T-cell (primary cell): ENCODE data around the gene UBE2V1. TPM values are rescaled to one million over a fixed set of nuclear protein-coding genes. Genes with fewer than 3 reads are reported as not detected.

Experiments
- ATAC-seq, 4 experiments: fragments of 200-7000 bp in 3 of 4; fragments of 150-1000 bp in 1 of 4; cut with Tn5 transposase; replicated peaks in 1 of 4; 1 replicate in 3 of 4; 2 replicates in 1 of 4; pipeline ENCODE4 v1.10.0; 2021; ENCODE audit warnings: moderate library complexity in 3 of 4, mild to moderate bottlenecking in 2 of 4, moderate number of reproducible peaks in 1 of 4
- CTCF ChIA-PET, 2 donors: fragments of 300-600 bp; sonication (Branson Sonifier 250); formaldehyde crosslinking; loops; one replicate each; lab custom pipeline; 2022; ENCODE audit warnings: antibody characterized with exemption in 2 of 2; lab: Charles Lee
- POLR2A ChIA-PET, 2 donors: fragments of 300-600 bp; sonication (Branson Sonifier 250); formaldehyde crosslinking; loops; one replicate each; lab custom pipeline; 2022; ENCODE audit warnings: antibody characterized with exemption in 2 of 2; lab: Charles Lee
- DNase-seq, 35 experiments: peaks; one replicate each; pipeline versions ENCODE4 v3.0.0 to v3.0.0-alpha.2; 2013 to 2023
- H3K27ac ChIP-seq: one replicate; pipeline ENCODE4 v1.5.1; 2013; ENCODE audit warnings: low read length
- H3K27me3 ChIP-seq, 2 experiments: replicated peaks in 1 of 2; 1 replicate in 1 of 2; 2 replicates in 1 of 2; pipeline versions ENCODE4 v1.6.1 to v1.7.0; 2013; ENCODE audit warnings: low read length in 1 of 2, mixed read lengths in 1 of 2; ENCODE audit not compliant: control insufficient read depth in 2 of 2, insufficient read depth in 2 of 2; ENCODE audit errors: extremely low read depth in 1 of 2
- H3K36me3 ChIP-seq, 2 donors: 1 replicate in 1 of 2; 2 replicates in 1 of 2; pipeline versions ENCODE4 v1.6.1 to v1.7.0; 2013; ENCODE audit warnings: low read length in 1 of 2; ENCODE audit not compliant: control insufficient read depth in 2 of 2, insufficient read depth in 1 of 2; ENCODE audit errors: extremely low read depth in 1 of 2
- H3K4me1 ChIP-seq, 2 experiments: 1 replicate in 1 of 2; 2 replicates in 1 of 2; pipeline versions ENCODE4 v1.6.1 to v1.7.0; 2013; ENCODE audit warnings: low read length in 2 of 2, mixed read lengths in 1 of 2; ENCODE audit not compliant: insufficient read depth in 2 of 2, control insufficient read depth in 1 of 2; ENCODE audit errors: extremely low read depth in 1 of 2
- H3K4me3 ChIP-seq, 2 donors: 1 replicate in 1 of 2; 2 replicates in 1 of 2; pipeline versions ENCODE4 v1.5.1 to v1.7.0; 2013; ENCODE audit warnings: mild to moderate bottlenecking in 2 of 2, low read length in 1 of 2, moderate library complexity in 1 of 2; ENCODE audit not compliant: control insufficient read depth in 1 of 2; ENCODE audit errors: extremely low read depth in 1 of 2
- H3K9me3 ChIP-seq: 2 replicates; pipeline ENCODE4 v1.7.0; 2013
- H3K27ac Mint-ChIP-seq, 2 donors: one replicate each; pipeline ENCODE4 v1.8.0; 2020 to 2021; ENCODE audit warnings: mild to moderate bottlenecking in 2 of 2, mixed read lengths in 2 of 2
- H3K27me3 Mint-ChIP-seq, 2 donors: one replicate each; pipeline ENCODE4 v1.8.0; 2021 to 2022; ENCODE audit warnings: mixed read lengths in 2 of 2
- H3K36me3 Mint-ChIP-seq: one replicate; pipeline ENCODE4 v1.8.0; 2021; ENCODE audit warnings: mixed read lengths
- H3K4me1 Mint-ChIP-seq, 3 donors: one replicate each; pipeline ENCODE4 v1.8.0; 2020 to 2022; ENCODE audit warnings: mixed read lengths in 3 of 3, mild to moderate bottlenecking in 1 of 3
- H3K4me3 Mint-ChIP-seq, 3 donors: one replicate each; pipeline ENCODE4 v1.8.0; 2020 to 2022; ENCODE audit warnings: mild to moderate bottlenecking in 3 of 3, mixed read lengths in 3 of 3, moderate library complexity in 3 of 3
- H3K9me3 Mint-ChIP-seq, 3 donors: one replicate each; pipeline ENCODE4 v1.8.0; 2020 to 2022; ENCODE audit warnings: mixed read lengths in 3 of 3
- WGBS: methylation state at CpG from one replicate; pipeline ENCODE4 v1.1.5; 2013; ENCODE audit warnings: missing lambda C conversion rate; ENCODE audit not compliant: insufficient coverage; 5-methylcytosine and 5-hydroxymethylcytosine counted together
- total RNA-seq, 35 experiments: library from RNA in 6 of 35; stranded (reverse) in 6 of 35; fragments of 120-200 nt in 1 of 35; gene quantifications; one replicate each; pipeline versions ENCODE4 v1.2.1 to v1.2.4 and lab custom pipeline; 2013 to 2026

Gene UBE2V1
- total RNA-seq, 5 donors from 2014 or later (not counting 1 experiment from before 2014, with no cell fraction given) = 107 to 194 (median 116) TPM

DNA sequence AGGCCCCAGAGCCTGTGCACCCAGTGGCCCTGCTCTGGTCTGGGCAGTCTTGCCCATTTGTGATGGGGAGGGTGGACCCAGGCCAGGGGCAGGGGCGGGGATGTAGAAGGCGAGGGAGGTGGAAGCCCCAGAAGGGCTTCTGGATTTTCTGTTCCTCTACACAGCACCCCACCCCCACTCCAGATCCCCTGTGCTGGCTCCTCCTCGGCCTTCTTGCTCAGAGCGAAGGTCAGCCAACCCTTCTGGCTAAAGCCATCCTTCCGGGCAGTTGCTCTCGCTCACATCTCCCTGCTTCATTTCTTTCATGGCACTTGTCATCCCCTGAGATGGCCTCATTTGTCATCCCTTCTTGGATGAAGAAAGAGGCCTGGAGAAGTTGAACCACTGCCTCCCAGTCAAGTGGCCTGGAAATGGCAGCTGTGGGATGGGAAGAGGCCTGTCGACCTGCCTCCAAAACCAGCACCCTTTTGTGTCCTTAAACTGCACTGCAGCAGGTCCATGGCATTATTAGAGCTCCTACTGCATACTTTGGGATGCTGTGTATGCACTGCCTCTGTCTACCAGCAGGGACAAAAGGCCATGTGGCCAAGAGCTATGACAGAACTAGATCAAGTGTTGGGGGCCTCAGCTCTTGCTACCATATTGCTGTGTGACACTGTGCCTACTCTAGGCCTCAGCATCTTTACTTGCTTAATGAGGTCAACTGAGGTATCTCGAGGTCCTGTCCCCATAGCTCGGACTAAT is 20.7 kb upstream of the UBE2V1 start:
- DNase-seq (no peak), ATAC-seq (peak in 1 of 4 experiments; percentile 30)
- WGBS = 97% methylated on average over 4 of the region's 9 CpGs
- H3K9me3 ChIP-seq = no peaks in the 10 kb centered on the region
- Mint-ChIP-seq H3K9me3 (no peaks in the 10 kb centered on the region), H3K27me3 (no peaks in the 10 kb centered on the region), H3K4me3 (no peak overlapping the region), H3K27ac (no peak overlapping the region), H3K4me1 (peaks cover 11 to 17% (median 14%) of the 10 kb centered on the region in 3 donors), H3K36me3 (peaks cover 39% of the 10 kb centered on the region)
- ChIA-PET POLR2A (no interaction called here), CTCF (interaction anchor here (0.5 to 1.9 kb wide), 3 partner anchors 13 to 43 kb away, joined by 3 to 5 read pairs (median 5); partner anchors contain the start of gene PEDS1 (in 1 of the 2))
- H3K27me3 ChIP-seq = no peaks in the 10 kb centered on the region
- H3K27ac ChIP-seq = no peak overlapping the region
- no peak overlapping the region for H3K4me3 ChIP-seq
- H3K4me1 ChIP-seq = no peaks in the 10 kb centered on the region
- H3K36me3 ChIP-seq = peaks cover 18 to 58% of the 10 kb centered on the region in 2 donors

DNA sequence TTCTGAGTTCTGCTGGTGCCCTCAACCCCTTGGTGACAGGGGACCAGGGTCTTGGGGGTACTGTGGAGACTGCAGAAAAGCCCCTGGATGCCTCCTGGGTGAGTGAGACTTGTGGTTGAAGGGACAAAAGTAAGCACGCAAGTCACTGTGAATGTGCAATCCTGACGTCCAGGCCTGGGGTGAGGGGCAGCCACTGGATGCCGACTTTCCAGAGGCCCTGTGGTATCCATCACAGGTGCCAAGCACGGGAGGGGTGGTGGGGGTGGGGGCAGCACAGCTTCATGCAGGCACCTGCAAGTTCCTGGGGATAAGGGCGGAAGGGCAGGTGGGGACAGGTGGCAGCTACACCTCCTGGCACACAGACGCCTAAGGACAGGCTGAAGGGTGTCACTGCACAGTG is 20.1 kb upstream of the UBE2V1 start:
- Histone ChIP-seq H3K27me3 (no peaks in the 10 kb centered on the region), H3K27ac (no peak overlapping the region), H3K9me3 (no peaks in the 10 kb centered on the region), H3K4me1 (no peaks in the 10 kb centered on the region), H3K4me3 (no peak overlapping the region), H3K36me3 (peaks cover 18 to 60% of the 10 kb centered on the region in 2 donors)
- no peak for ATAC-seq
- Mint-ChIP-seq H3K27me3 (no peaks in the 10 kb centered on the region), H3K36me3 (peaks cover 42% of the 10 kb centered on the region), H3K27ac (no peak overlapping the region), H3K4me3 (no peak overlapping the region), H3K9me3 (no peaks in the 10 kb centered on the region), H3K4me1 (peaks cover 11 to 17% (median 14%) of the 10 kb centered on the region in 3 donors)
- no peak for DNase-seq
- POLR2A ChIA-PET = no interaction called here
- CTCF ChIA-PET = no interaction called here
- WGBS = 91% methylated on average over 4 of the region's 6 CpGs

DNA sequence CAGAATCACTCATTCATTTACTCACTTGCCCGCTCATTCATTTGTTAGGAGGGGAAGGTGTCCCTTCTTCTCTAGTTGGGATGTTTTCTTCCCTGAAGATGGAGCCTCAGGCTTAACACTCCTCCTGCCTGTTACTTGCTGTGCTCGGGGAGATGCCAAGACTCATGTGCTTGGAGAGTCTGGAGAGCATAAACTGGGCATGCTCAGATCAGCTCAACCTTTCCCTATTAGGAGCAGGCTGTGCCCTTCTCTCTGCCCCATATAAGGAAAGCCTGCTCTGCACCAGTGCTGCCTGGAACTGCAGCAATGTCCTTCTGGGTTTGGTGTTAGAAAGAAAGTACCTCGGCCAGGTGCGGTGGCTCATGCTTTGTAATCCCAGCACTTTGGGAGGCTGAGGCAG is 18.0 kb upstream of the UBE2V1 start:
- Histone ChIP-seq H3K27ac (no peak overlapping the region), H3K9me3 (no peaks in the 10 kb centered on the region), H3K27me3 (no peaks in the 10 kb centered on the region), H3K4me3 (no peak overlapping the region), H3K36me3 (peaks cover 29 to 75% of the 10 kb centered on the region in 2 donors), H3K4me1 (no peaks in the 10 kb centered on the region)
- Mint-ChIP-seq H3K4me1 (peaks cover 2 to 11% (median 5%) of the 10 kb centered on the region in 3 donors), H3K4me3 (no peak overlapping the region), H3K36me3 (peaks cover 51% of the 10 kb centered on the region), H3K9me3 (no peaks in the 10 kb centered on the region), H3K27ac (no peak overlapping the region), H3K27me3 (no peaks in the 10 kb centered on the region)
- no peak for DNase-seq
- CTCF ChIA-PET = interaction anchor here in 1 of 2 donors (0.7 kb wide), 1 partner anchor 39 kb away, joined by 3 read pairs; no protein-coding TSS in a partner anchor
- 100% methylated on average over 2 of the region's 4 CpGs for WGBS
- ATAC-seq = no peak
- POLR2A ChIA-PET = no interaction called here

DNA sequence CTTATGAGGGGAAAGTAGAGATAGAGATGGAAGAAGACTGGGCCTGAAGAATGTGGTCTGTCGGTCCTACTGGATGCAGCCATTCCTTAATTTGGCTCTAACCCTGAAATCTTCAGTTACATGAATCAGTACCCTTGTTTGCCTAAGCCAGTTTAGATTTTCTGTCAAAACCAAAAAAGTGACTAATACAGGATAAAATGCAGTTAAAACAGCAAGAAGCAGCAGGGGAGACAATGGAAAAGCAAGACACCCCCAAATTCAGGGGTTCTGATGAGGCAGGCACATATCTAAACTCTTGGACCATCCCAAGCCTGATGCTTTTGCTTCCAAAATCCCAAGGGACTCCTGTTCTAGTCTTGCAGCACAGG is 17.4 kb upstream of the UBE2V1 start:
- no peaks in the 10 kb centered on the region for H3K9me3 ChIP-seq
- ChIA-PET POLR2A (no interaction called here), CTCF (no interaction called here)
- no peak overlapping the region for H3K4me3 Mint-ChIP-seq
- H3K27me3 Mint-ChIP-seq = no peaks in the 10 kb centered on the region
- no peaks in the 10 kb centered on the region for H3K9me3 Mint-ChIP-seq
- no peak overlapping the region for H3K27ac ChIP-seq
- peaks cover 0 to 8% (median 2%) of the 10 kb centered on the region in 3 donors for H3K4me1 Mint-ChIP-seq
- no peak overlapping the region for H3K4me3 ChIP-seq
- no peak for ATAC-seq
- H3K36me3 Mint-ChIP-seq = peaks cover 52% of the 10 kb centered on the region
- H3K27me3 ChIP-seq = no peaks in the 10 kb centered on the region
- 100% methylated on average over 1 of the region's 1 CpG for WGBS
- H3K36me3 ChIP-seq = peaks cover 31 to 78% of the 10 kb centered on the region in 2 donors
- no peaks in the 10 kb centered on the region for H3K4me1 ChIP-seq
- peak overlapping the region in 1 of 2 donors; percentile 8 for H3K27ac Mint-ChIP-seq
- DNase-seq = no peak

DNA sequence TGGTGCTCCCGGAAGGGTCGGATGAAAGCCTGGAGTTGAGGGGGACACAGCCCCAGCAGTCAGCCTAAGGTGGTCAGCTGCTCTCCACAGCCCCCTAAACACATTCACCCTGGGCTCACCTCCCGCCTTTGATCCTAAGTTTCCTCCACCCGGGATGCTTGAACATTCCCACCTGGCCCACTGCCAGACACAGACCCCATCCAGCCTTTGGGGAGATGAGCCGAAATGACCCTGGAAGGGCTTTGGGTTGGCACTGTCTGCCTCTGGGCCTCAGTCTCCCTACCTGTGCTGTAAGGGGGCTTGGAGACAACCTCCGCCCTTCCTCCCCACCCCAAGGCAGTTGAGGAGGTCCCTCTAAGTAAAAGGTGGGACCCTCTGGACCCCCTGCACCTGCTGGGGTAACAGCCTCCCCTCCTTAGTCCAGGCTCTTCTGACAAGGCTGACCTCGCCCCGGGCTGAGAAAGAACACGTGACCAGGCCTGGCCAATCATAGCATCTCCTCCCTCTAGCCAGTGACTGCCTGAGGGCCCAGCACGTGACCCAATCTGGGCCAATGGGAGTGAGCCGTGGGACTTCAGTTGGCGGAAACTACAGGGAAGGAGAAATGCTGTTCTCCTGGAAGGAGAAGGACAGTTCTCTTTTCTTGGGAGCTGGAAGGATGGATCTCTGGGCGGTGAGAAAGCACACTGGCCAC is 16.9 kb upstream of the UBE2V1 start:
- Mint-ChIP-seq H3K9me3 (no peaks in the 10 kb centered on the region), H3K36me3 (peaks cover 58% of the 10 kb centered on the region), H3K4me3 (no peak overlapping the region), H3K27ac (peak overlapping the region in 1 of 2 donors; percentile 8), H3K27me3 (no peaks in the 10 kb centered on the region), H3K4me1 (peaks cover 0 to 8% (median 2%) of the 10 kb centered on the region in 3 donors)
- Histone ChIP-seq H3K4me1 (no peaks in the 10 kb centered on the region), H3K27ac (no peak overlapping the region), H3K36me3 (peaks cover 32 to 80% of the 10 kb centered on the region in 2 donors), H3K27me3 (no peaks in the 10 kb centered on the region), H3K9me3 (no peaks in the 10 kb centered on the region), H3K4me3 (no peak overlapping the region)
- ATAC-seq (no peak), DNase-seq (no peak)
- WGBS = 95% methylated on average over 8 of the region's 13 CpGs
- POLR2A ChIA-PET = interaction anchor here in 1 of 2 donors (0.6 kb wide), 1 partner anchor 341 kb away, joined by 3 read pairs; no protein-coding TSS in a partner anchor
- CTCF ChIA-PET = no interaction called here

DNA sequence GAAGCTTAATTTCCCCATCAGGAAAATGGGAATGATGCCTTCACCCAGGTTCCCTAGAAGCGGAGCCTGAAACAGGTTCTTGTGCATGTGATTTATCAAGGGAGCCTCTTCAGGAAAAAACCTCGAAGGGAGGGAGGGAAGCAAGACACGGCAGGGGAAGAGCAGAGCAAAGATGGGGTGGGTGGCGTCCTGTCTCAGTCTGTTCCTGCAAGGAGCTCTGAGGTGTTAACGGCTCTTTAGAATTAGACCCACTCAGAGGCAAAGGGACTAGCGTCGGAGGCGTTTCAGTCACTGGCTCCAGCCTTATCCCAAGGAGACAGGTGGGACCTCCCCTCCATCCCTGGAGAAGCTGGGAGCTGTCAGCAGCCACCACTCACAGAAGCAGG is 15.6 kb upstream of the UBE2V1 start:
- no peak overlapping the region for H3K4me3 ChIP-seq
- H3K9me3 ChIP-seq = no peaks in the 10 kb centered on the region
- H3K36me3 ChIP-seq = peaks cover 36 to 76% of the 10 kb centered on the region in 2 donors
- Mint-ChIP-seq H3K36me3 (peaks cover 70% of the 10 kb centered on the region), H3K9me3 (no peaks in the 10 kb centered on the region), H3K27ac (no peak overlapping the region), H3K4me3 (no peak overlapping the region), H3K27me3 (no peaks in the 10 kb centered on the region), H3K4me1 (peaks cover 0 to 8% (median 2%) of the 10 kb centered on the region in 3 donors)
- DNase-seq = no peak
- WGBS = 96% methylated on average over 5 of the region's 8 CpGs
- H3K27me3 ChIP-seq = no peaks in the 10 kb centered on the region
- POLR2A ChIA-PET = interaction anchor here in 1 of 2 donors (0.5 kb wide), 1 partner anchor 733 kb away, joined by 7 read pairs; no protein-coding TSS in a partner anchor
- CTCF ChIA-PET = interaction anchor here in 1 of 2 donors (0.8 to 0.9 kb wide), 2 partner anchors 41 to 43 kb away, joined by 3 to 4 read pairs; no protein-coding TSS in a partner anchor
- no peak for ATAC-seq
- H3K27ac ChIP-seq = no peak overlapping the region
- no peaks in the 10 kb centered on the region for H3K4me1 ChIP-seq
